Activated CD8-positive, alpha-beta memory T cell treated with anti-CD3 and anti-CD28 coated beads, Interleukin-2, amount 50 U/mL, for 48 hours (primary cell): ENCODE measurements around the gene GTF2H3.
A peak's percentile ranks its signal among the peaks of the same experiment; 100 is the strongest.
"Not testable (repeated sequence)": the region's sequence is repeated elsewhere in the genome, so short reads cannot be mapped to it uniquely, and the experiment has no call there.

Source experiments
- DNase-seq: peaks from one replicate; pipeline ENCODE4 v3.0.0-alpha.2; 2020

The GTF2H3 gene

DNA sequence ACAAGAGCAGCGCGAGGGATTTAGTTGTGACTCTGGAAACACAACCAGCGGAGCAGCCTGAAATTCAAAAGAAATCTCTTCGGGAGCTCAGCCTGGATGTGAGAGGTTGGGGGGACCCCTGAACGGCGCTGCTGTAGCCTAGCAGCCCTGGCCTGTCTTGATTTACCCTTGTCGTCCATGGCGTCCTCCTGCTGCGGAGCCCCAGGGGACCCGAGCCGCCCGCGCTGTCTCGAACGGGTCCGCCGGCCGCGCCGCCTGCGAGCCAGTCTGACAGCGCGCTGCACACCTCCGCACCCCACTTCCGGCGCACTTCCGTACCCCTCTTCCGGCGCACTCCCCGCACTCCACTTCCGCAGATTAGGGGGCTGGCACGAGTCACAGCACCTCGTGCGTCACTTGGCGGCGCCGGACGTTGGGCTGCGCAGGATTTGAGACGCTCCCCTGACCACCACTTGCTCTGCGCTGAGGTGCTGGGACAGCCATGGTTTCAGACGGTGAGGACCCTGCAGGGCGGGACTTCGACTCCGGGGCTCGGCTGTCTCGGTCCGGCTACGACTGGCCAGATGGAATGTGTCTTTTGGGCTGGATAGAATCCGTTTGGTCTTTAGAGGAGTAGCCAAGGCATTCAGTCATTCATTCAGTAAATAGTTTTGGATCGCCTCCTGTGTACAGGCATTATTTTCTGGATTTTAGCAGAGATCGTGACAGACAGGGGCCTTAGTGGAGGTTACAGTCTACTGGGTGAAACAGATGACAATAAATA, at the start of gene GTF2H3, which contains the start of gene EIF2B1:
Gene GTF2H3, plus strand, starts transcription at position 451 of the 763 bp plus-strand sequence. Its CDS starts 31 bp downstream, at position 482.
Gene EIF2B1, minus strand, starts transcription at position 308 of the 763 bp plus-strand sequence. Its CDS starts 129 bp downstream, at position 179.
- DNase-seq, result peak; percentile 97

DNA sequence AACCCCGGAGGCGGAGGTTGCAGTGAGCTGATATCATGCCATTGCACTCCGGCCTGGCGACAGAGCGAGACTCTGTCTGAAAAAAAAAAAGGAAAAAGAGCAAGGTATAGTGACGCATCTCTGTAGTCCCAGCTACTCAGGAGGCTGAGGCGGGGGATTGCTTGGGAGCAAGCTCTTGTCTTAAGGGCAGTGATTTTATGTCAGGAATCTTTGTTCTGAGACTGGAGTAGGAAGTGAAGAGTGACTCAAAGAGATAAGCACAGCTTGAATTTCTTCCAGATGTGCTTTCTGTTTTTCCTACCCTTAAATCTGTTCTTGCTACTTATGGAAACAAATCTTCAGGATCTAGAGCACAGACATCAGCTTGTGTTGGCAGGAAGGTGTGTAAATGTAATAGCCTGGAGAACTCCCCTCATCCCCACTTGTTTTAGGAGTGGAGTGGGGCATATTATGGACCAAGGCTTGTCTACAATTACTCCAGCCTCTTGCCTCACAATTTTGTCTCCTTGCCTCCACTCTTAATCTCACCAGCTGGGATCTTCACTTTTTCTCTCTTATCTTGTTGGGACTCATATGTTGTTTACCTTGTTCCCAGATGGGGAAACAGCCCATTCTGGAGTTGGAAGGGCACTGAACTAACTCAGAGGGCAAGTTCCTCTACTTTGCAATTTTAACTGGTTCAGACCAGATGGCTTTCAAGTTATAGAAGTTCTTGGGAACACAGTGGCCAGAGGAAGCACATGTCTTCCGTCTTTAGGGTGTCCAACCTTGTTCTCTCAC, 41.7 kb upstream of the GTF2H3 start:
- DNase-seq, result no peak

DNA sequence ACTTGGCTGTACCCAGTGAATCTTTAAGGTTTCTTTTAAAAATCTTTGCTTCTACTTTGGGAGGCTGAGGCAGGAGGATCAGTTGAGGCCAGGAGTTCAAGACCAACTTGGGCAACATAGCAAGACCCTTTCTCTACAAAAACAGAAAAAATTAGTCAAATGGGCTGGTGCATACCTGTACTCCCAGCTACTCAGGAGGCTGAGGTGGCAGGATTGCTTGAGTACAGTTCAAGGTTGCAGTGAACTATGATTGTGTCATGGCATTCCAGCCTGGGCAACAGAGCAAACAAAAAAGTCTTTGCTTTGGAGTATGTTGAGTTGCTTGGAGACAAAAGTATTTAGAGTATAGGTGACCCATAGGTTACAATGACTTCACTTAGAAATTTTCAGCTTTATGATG, 37.9 kb upstream of the GTF2H3 start:
- DNase-seq, result no peak

DNA sequence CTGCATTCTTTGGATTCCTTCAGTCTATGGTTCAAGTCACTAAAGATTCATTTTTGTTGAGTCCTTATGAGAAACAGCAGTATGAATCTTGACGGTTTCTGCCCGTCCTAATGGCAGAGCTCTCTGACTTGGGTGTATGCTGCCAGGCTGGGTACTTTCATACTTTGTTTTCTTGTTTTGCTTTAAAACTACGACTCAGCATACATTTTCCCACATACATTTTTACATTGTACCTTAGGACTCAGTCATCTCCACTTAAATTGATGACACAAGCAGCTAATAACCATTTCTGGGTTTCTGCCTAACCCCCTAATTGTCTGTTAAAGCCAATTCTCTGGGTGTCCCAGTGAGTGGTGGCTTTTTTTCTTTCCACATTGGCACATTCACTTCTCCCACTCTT, 36.5 kb upstream of the GTF2H3 start:
- peak; percentile 18 for DNase-seq

DNA sequence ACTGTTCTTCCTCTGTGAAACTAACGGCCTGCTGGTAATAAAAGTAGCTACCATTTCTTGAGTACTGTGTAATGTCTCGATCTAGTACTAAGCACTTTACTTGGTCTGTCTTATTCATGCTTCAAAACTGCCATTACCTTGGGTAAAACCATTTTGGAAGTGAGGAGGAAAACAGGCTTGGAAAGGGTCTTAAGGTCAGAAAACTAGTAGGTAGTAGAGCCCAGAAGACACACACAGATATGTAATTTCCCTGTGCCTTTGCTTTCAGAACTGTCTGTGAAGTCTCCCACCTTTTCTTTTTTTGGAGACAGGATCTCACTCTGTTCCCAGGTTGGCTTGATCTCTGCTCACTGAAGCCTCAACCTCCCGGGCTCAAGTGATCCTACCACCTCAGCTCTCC, 35.1 kb upstream of the GTF2H3 start:
- peak; percentile 3 for DNase-seq

DNA sequence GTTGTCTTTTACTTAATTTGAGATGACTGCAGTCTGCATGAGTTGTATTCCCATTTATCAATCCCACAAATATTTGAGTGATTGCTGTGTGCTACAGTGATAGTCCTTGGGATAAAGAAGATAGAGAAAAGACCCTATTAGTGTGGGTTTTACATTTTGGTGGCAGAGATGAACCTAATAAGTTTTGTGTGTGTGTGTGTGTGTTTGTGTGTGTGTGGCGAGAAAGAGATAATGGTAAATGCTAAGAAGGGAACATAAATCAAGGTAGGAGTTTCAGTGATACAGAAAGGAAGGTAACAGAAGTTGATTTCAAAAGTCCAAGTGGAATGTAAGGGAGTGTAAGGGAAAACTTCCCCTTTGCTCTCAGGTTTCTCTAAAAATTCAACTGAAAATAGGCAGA, 34.3 kb upstream of the GTF2H3 start:
- no peak for DNase-seq

DNA sequence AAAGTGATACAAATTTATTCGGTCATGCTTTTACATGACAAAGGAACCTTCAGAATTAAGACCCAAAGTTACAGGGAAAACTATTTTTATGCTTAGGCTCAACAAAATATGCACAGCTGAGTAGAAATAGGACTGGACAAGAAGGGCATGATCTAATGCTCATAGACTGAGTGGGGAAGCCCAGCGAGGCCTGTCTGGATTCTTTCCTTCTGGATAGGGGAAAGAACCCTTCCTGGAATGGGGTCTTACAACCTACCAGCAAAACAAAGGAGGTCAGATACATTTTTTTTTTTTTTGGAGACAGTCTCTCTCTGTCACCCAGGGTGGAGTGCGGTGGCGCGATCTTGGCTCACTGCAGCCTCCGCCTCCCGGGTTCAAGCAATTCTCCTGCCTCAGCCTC, 33.9 kb upstream of the GTF2H3 start:
- DNase-seq, result no peak

DNA sequence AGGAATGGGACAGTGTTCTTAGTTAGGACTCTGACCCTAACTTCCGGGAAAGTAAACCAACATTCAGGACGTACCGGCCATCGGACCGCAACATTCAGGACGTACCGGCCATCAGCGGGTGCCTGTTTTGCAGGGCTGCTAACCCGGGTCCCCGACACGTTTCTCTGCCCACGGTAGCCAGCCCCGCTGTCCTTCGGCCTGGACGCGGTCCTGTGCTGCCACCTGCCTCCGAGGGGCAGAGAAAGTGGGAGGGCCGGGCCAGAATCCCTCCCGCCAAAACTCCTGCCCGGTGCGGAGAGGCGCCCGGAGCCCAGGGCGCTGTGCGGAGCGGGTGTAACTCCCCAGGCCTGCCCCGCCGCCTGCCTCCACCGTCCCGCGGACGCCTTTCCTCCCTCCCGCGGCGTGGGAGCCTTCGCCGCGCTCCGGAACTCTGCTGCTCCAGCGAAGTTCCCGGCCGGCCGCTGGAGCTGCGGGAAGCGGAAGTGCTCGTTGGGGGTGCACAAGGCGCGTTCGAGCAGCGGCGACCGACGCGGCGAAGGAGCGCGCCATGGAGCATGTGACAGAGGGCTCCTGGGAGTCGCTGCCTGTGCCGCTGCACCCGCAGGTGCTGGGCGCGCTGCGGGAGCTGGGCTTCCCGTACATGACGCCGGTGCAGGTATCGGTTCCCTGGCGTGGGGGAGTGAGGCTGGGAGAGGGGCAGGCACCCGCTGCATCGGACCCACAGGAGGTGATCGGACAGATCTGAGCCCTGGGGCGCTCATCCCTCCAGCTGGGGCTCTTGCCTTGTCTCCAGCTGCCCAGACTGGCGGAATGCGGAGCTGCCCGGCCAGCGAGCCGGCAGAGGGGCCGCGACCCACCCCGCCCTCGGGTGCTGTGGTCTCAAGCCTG, 31.8 kb upstream of the GTF2H3 start, which contains the start of gene DDX55:
Gene DDX55, plus strand, starts transcription at position 498 of the 888 bp plus-strand sequence. Its CDS starts 50 bp downstream, at position 548.
- DNase-seq, result peak; percentile 93

DNA sequence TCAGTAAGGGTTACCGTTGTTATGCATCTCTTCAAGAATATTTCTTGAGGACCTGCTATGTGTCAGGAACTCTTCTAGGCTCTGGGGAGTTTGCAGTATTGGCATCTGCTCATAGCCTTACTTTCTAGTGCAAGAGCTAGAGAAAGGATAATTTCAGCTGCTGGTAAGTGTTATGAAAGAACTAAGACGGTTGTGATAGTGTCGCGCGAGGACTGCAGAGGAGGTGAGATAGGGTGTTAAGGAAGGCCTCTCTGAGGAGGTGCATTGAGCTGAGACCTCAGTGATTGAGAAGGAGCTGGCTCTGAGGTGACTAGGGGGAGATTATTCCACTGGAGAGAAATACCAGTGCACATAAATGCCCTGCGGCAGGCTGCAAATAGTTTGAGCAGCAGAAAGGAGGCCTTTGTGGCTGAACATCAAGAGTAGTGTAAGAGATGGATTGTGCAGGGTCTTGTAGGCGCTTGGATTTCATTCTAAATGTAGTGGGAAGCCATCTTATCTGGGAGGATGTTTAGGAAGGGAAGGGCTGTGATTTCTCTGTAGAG, 30.9 kb upstream of the GTF2H3 start:
- peak; percentile 52 for DNase-seq

DNA sequence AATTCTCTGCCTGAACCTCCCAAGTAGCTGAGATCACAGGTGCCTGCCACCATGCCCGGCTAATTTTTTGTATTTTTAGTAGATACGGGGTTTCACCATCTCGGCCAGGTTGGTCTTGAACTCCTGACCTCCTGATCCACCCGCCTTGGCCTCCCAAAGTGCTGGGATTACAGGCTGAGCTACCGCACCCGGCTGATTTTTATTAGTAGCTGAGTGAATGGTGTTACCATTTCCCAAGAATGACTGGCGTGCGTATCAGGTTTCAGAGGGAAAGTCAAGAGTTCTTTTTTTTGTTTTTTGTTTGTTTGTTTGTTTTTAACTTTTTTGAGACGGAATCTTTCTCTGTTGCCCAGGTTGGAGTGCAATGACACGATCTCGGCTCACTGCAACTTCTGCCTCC, 30.1 kb upstream of the GTF2H3 start:
- not testable (repeated sequence) for DNase-seq

DNA sequence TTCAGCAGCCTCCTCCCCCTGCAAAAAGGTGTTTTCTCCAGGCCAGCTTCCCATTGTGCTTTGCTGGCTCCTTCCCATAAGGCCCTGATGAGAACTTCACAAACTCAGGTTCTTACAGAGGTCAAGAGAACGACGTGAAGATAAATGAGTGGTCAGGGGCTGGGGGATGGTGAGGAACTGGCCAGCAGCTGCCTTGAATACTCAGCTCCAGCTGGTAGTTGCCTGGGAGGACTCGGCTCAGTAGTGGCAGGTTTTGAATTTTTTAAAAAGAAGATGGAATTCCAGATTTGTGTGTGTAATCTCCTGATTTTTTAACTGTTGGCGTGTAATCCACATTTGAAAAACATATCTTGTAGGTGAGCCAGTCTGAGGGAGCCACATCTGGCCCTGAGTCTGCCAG, 25.9 kb upstream of the GTF2H3 start:
- peak; percentile 28 for DNase-seq

DNA sequence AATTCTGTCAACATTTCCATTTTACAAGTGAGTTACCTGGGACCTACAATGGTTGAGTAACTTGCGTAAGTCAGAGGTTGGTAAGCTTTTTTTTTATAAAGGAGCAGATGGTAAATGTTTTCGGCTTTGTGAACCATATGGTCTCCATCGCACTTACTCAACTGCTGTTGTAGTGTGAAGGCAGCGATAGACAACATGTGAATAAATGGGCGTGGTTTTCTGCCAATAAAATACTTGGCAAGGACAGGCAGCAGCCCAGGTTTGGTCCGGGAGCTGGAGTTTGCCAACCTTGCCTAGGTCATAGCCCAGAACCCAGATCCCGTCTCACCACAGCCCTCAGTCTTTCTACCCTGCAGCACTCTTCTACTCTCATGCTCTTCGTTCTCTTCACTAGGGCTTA, 25.4 kb upstream of the GTF2H3 start:
- peak; percentile 38 for DNase-seq

DNA sequence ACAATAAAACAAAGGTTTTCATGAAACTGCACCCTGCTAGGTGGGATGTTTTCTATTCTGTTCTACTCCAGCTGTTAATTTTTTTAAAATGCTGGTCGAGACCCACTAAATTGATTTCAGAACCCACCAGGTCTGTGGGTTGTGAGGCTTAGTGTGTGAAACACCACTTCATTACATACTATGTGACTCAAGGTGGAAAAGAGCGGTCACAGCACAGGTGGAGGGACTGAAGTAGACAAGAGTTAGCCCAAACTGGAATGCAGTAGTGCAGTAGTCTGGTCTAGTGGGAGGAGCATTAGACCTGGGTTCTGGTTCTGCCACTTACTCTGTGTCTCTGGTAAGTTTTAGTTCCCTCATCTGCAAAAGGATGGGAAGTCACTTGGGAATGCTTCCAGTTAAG, 19.5 kb upstream of the GTF2H3 start:
- no peak for DNase-seq

DNA sequence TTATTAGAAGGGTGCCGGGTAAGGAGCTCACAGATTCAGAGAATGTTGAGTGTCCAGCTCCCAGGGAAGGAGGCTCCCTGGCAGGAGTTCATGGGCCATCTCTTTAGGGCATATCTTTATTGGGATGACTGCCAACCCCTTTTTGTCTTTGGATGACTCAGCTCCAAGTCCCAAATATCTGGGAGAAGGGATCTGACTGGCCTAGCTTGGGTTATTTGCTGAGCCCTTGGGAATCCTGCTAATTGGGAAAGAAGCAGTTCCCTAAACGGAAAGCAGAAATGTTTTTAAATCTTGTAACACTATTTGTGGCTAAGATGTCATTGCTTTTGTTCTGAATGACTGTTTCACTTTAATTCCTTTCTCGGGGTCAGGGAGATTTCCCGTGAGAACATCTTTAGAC, 19.1 kb upstream of the GTF2H3 start:
- DNase-seq, result no peak

DNA sequence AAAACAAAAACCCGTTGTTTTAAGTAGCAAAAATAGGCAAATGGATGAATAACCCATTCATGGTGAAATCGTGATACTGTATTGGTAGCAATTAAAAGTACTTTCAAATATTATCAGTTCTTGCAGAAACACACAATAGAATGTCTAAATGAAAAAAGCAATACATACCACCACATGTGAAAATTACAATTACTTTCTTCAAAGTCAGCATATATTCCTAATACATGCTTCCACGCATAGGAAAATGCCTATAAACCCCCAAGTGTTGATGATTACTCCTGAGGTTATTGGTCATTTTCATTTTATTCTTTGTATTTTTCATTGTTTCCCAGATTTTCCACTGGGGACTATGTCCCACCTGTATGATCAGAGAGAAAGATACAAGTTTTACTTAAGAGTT, 16.5 kb upstream of the GTF2H3 start:
- DNase-seq, result no peak

DNA sequence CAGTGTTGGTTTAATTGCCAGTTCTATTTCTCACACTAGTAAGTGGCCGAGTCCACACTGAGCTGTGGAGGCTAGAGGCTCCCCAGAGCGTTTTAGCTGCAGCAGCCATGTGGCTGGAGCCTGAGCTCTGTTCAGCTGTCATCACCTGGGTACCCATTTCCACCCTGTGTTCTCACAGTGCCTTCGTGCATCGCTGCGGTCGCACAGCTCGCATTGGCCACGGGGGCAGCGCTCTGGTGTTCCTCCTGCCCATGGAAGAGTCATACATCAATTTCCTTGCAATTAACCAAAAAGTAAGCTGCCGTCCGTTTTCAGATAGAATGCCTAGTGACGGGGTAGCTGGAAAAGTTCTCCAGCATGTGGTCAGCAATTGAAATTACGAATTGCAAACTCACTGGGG, 16.0 kb upstream of the GTF2H3 start:
- no peak for DNase-seq

DNA sequence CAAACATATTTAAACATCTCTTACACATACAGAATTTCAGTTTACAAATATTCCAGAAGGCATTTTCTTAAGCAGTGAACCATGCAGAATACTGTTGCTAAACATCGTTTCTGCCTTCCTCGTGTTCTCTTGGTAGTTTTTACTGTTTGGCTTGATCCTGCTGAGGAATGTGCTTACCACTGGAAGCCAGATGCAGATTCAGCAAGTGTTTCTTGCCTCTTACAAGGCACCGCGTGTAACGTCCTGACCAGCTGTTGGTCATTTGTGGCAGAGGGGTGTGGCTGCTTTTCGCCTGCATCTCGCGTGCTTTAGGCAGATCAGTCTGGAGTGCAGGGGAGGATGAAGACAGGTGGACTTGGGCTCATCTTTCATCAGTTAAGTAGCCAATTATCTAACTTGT, 12.5 kb upstream of the GTF2H3 start:
- DNase-seq, result no peak

DNA sequence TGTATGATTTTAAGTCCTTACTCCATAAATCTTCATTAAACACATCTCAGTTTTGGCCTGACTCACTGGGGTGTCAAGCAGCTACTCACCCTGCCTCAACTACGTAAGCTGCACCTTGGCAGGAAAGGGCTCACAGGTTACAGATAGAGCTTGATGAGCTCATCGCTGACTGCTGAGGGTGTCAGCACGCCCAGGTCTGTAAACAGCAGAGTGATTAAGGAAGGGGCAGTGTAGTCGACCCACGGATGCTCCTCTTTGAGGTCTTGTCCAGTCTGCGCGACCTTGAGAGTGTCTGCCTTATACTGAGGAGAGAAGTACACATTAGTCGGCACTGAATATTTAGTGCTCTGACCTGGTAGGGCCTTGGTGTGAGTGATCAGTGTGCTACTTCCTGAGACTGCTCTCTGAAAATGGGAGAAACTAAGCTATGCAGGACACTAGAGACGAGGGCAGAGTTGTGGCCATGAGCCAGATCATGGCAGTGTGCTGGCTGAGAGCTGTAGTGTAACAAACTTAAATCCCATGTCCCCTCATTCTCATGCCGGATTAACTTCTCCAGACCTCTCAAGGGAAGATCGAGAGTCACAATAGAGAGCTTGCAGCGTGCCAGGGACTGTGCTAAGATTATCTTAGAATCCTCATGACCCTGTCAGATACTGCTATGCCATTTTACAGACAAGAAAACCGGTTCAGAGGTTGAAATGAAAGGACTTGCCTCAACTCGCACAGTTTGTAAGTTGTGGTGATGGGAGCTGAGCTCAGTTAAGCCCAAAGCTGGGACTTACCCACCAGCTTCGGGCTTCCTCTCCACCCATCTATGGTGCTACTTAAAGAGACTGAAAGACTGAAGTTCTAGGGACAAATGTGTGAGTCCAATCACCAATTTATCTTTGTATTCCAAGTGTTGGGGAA, 11.8 kb upstream of the GTF2H3 start:
- DNase-seq, result no peak

DNA sequence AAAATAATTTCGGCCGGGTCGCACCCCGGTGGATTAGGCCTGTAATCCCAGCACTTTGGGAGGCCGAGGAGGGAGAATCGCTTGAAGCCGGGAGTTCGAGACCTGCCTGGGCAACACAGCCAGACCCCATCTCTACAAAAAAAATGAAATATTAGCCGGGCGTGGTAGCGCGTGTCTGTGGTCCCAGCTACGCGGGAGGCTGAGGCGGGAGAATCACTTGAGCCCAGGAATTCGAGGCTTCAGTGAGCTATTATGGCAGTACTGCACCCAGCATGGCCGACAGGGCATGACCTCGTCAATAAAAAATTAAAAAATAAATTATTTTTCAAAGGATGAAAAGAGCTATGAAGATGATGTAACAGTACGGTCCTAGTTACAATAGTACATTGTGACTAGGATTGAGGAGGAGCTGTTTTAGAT, 523 bp downstream of the GTF2H3 start:
- peak; percentile 58 for DNase-seq

DNA sequence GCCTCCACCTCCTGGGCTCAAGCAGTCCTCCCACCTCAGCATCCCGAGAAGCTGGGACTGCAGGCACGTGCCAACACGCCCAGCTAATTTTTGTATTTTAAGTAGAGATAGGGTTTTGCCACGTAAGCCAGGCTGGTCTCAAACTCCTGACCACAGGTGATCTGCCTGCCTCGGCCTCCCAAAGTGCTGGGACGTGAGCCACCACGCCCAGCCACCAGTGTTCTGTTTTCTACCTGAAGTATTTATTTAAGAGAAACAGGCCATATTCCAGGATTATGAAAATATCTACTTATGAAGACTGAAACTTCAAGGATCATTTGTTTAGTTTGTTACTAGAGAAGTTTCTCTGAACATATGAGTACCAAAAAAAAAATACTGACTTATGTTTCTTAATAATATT, 10.3 kb downstream of the GTF2H3 start:
- no peak for DNase-seq

DNA sequence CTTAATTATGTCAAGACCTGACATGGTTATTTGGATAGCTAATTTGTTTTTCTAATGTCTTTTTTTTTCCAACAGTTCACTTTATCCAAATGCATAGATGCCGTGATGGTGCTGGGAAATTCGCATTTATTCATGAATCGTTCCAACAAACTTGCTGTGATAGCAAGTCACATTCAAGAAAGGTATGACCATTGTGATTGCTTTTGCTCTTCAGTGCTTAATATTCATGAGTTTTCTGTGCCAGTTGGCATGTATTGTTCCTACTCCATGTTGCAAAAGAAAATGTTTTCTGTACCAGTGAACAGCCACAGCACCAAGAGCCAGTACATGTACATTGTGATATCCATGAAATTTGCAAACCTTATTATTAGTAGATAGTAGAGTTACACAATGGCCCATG, 11.8 kb downstream of the GTF2H3 start:
- DNase-seq, result no peak

DNA sequence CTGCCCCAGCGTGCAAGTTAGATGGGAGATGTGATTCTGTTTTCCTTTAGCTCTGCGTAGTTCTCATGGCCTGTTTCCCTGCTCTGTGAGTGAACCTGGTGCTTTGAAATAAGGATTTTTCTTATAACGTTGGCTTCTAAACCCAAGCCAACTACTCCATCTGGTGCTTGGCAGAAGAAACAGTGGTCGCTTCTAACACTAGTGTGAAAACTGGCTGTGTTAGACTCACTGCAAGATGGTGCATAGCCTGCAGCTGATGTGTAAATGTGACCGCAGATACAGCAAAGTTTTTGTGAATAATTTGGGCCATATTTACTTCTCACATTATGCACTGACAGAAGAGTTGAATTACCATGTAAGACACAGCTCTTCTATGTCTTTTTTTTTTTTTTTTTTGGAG, 12.2 kb downstream of the GTF2H3 start:
- DNase-seq, result no peak
